ENCODE measurements around the gene GP1BA. TPM values are rescaled to one million over a fixed set of nuclear protein-coding genes. Genes with fewer than 3 reads are reported as not detected.
A peak's percentile ranks its signal among the peaks of the same experiment; 100 is the strongest.

GP1BA gene
- total and polyA plus RNA-seq, 10 of the 15 experiments (the other 5 are each of a cell fraction or from before 2014, with no cell fraction given): 0.04 to 0.67 (median 0.28) TPM; not detected in 1

- TF ChIP-seq NFIC (IDR thresholded peaks at IDR 0.05; ENCODE audit: low read depth, low read length) (no peak), FOS (IDR thresholded peaks at IDR 0.05; ENCODE audit: borderline replicate concordance, extremely low read depth, insufficient read length) (no peak), RCOR1 (conservative IDR thresholded peaks at IDR 0.05; ENCODE audit: low read depth, low read length) (no peak), IRF5 (IDR thresholded peaks at IDR 0.05; ENCODE audit: borderline replicate concordance) (no peak), CUX1 (IDR thresholded peaks at IDR 0.05; ENCODE audit: insufficient replicate concordance, low read depth, low read length) (no peak), EED (IDR thresholded peaks at IDR 0.05; ENCODE audit: low read depth) (0 out of 2 replicates have a peak, but pooled peaks have one; percentile 30), CBX5 (IDR thresholded peaks at IDR 0.05; ENCODE audit: low read depth) (no peak), E2F4 (IDR thresholded peaks at IDR 0.05; ENCODE audit: low read depth, low read length) (no peak), NKRF (conservative IDR thresholded peaks at IDR 0.05) (no peak), NRF1 (conservative IDR thresholded peaks at IDR 0.05; ENCODE audit: low read depth, low read length) (no peak), ZSCAN29 (IDR thresholded peaks at IDR 0.05) (no peak), YY1 (IDR thresholded peaks at IDR 0.05; ENCODE audit: low read depth, low read length) (0 out of 2 replicates have a peak, but pooled peaks have one; percentile 5), JUND (IDR thresholded peaks at IDR 0.05; ENCODE audit: low read depth, low read length) (no peak), POLR2AphosphoS5 (IDR thresholded peaks at IDR 0.05; ENCODE audit: low read length) (no peak; the same call in 1 of the 2 replicates), BRCA1 (IDR thresholded peaks at IDR 0.05; ENCODE audit: low read depth, low read length) (no peak), RAD21 (IDR thresholded peaks at IDR 0.05; ENCODE audit: insufficient read depth, low read depth, low read length) (no peak), REST (IDR thresholded peaks at IDR 0.05; ENCODE audit: low read depth, low read length) (no peak), TCF7 (IDR thresholded peaks at IDR 0.05; ENCODE audit: borderline replicate concordance) (no peak)
Measured at GRCh38 chr17:4944163-4944553, 12.1 kb downstream of the GP1BA start (continued).
